Smooth muscle cell (in vitro differentiated cells): ENCODE data around the gene LAPTM5. TPM values are rescaled to one million over a fixed set of nuclear protein-coding genes. Genes with fewer than 3 reads are reported as not detected.

Experiments
- DNase-seq: peaks from one replicate; lab custom pipeline; 2025; ENCODE audit not compliant: unreplicated experiment; lab: John Stamatoyannopoulos, UW
- H2AFZ ChIP-seq: fragments of 200-600 bp; sonication (generic); 2 replicates; pipeline ENCODE4 v1.6.0; 2016; ENCODE audit warnings: antibody characterized with exemption, low read depth, mild to moderate bottlenecking
- H3F3A ChIP-seq: fragments of 200-600 bp; sonication (generic); 2 replicates; pipeline ENCODE4 v1.6.0; 2017; ENCODE audit warnings: antibody characterized with exemption, low read depth
- H3K27ac ChIP-seq: fragments of 200-600 bp; sonication (generic); 2 replicates; pipeline ENCODE4 v1.5.1; 2016; ENCODE audit warnings: low read depth, mild to moderate bottlenecking
- H3K27me3 ChIP-seq: fragments of 200-600 bp; sonication (generic); 2 replicates; pipeline ENCODE4 v1.6.1; 2016; ENCODE audit warnings: low read depth, mild to moderate bottlenecking
- H3K36me3 ChIP-seq: fragments of 200-600 bp; sonication (generic); 2 replicates; pipeline ENCODE4 v1.5.1; 2016; ENCODE audit warnings: low read depth
- H3K4me1 ChIP-seq: fragments of 200-600 bp; sonication (generic); 2 replicates; pipeline ENCODE4 v1.5.1; 2016; ENCODE audit warnings: low read depth
- H3K4me2 ChIP-seq: fragments of 200-600 bp; sonication (generic); 2 replicates; pipeline ENCODE4 v1.6.0; 2016; ENCODE audit warnings: mild to moderate bottlenecking
- H3K4me3 ChIP-seq: fragments of 200-600 bp; sonication (generic); 2 replicates; pipeline ENCODE4 v1.5.1; 2016; ENCODE audit warnings: mild to moderate bottlenecking
- H3K79me2 ChIP-seq: fragments of 200-600 bp; sonication (generic); 2 replicates; pipeline ENCODE4 v1.6.0; 2016; ENCODE audit warnings: low read depth, mild to moderate bottlenecking
- H3K9ac ChIP-seq: fragments of 200-600 bp; sonication (generic); 2 replicates; pipeline ENCODE4 v1.6.0; 2016; ENCODE audit warnings: low read depth
- H3K9me3 ChIP-seq: fragments of 200-600 bp; sonication (generic); replicated peaks from 2 replicates; pipeline ENCODE4 v1.5.1; 2016; ENCODE audit warnings: low read depth
- H4K20me1 ChIP-seq: fragments of 200-600 bp; sonication (generic); 2 replicates; pipeline ENCODE4 v1.6.0; 2016; ENCODE audit warnings: low read depth
- WGBS: methylation state at CpG from one replicate; pipeline ENCODE4 v1.1.7; 2016; ENCODE audit warnings: low lambda C conversion rate; 5-methylcytosine and 5-hydroxymethylcytosine counted together
- polyA plus RNA-seq: library from polyadenylated mRNA; unstranded; fragments of >200 nt; fragmentation: Nextera tagmentation; extraction: Ambion mirVana; gene quantifications from 2 replicates; pipeline ENCODE4 v1.2.1, GENCODE V29; 2016
- total RNA-seq: library from RNA; depleted of rRNA; stranded (reverse); fragments of >200 nt; gene quantifications from 2 replicates; pipeline ENCODE4 v1.2.3, GENCODE V29; 2014
- TF ChIP-seq, protein P1 (sequence below): fragments of 200-600 bp; sonication (generic); IDR thresholded peaks from 2 replicates; pipeline ENCODE4 v1.5.1; 2017; ENCODE audit warnings: borderline replicate concordance, mild to moderate bottlenecking, antibody characterized with exemption; ENCODE audit not compliant: insufficient read depth, poor library complexity, severe bottlenecking

Gene LAPTM5
- total and polyA plus RNA-seq, 2 experiments from 2014 or later = 0.63 to 1.4 TPM

DNA sequence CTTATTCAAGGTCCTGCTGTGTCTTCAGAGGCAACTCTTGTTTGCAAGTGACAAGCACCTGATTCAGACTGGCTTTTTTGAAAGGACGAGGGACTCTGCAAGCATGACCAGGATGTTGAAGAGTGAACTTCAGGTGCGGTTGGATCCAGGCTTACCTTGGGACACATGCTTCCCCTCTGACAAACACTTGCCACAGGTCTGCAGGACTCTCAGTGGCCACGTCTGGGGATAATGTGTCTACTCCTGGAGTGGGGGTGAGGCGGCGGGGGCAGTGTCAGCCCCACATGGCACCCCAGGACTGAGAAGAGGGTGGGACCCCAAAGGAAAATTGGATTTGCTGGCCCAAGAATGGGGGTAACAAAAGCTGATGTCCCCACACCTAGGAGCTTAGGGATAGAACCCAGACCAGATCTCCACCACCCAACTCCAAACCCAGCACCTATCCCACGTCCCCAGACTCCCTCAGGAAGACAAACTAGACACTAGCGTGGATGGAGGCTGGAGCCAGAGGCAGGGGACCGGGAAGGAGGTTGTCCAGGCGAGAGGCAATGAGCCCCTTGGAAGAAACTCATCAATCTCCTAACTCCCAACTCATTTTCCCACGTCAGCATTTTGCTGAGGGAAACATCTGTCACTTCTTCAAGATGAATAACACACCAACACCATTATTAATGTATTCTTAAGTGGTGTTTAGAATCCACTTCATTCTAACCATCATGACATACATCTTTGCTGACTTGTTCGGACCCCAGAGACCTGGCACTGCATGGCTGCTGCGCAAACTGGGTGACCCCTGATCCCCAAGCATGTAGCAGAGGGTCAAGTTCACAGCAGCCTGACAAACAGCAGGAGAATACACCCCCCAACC is 32.0 kb upstream of the LAPTM5 start:
- Histone ChIP-seq H3K27me3 (no peaks in the 10 kb centered on the region), H2AFZ (no peak overlapping the region), H3K79me2 (no peaks in the 10 kb centered on the region), H3K4me1 (no peaks in the 10 kb centered on the region), H3K27ac (no peak overlapping the region), H3K36me3 (no peaks in the 10 kb centered on the region), H3K9me3 (no peaks in the 10 kb centered on the region), H3F3A (no peaks in the 10 kb centered on the region), H3K4me2 (no peak overlapping the region), H3K4me3 (no peak overlapping the region), H4K20me1 (no peaks in the 10 kb centered on the region), H3K9ac (no peak overlapping the region)
- TF ChIP-seq, protein P1, sequence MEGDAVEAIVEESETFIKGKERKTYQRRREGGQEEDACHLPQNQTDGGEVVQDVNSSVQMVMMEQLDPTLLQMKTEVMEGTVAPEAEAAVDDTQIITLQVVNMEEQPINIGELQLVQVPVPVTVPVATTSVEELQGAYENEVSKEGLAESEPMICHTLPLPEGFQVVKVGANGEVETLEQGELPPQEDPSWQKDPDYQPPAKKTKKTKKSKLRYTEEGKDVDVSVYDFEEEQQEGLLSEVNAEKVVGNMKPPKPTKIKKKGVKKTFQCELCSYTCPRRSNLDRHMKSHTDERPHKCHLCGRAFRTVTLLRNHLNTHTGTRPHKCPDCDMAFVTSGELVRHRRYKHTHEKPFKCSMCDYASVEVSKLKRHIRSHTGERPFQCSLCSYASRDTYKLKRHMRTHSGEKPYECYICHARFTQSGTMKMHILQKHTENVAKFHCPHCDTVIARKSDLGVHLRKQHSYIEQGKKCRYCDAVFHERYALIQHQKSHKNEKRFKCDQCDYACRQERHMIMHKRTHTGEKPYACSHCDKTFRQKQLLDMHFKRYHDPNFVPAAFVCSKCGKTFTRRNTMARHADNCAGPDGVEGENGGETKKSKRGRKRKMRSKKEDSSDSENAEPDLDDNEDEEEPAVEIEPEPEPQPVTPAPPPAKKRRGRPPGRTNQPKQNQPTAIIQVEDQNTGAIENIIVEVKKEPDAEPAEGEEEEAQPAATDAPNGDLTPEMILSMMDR = no peak
- 89% methylated on average over 12 of the region's 12 CpGs for WGBS
- no peak for DNase-seq

DNA sequence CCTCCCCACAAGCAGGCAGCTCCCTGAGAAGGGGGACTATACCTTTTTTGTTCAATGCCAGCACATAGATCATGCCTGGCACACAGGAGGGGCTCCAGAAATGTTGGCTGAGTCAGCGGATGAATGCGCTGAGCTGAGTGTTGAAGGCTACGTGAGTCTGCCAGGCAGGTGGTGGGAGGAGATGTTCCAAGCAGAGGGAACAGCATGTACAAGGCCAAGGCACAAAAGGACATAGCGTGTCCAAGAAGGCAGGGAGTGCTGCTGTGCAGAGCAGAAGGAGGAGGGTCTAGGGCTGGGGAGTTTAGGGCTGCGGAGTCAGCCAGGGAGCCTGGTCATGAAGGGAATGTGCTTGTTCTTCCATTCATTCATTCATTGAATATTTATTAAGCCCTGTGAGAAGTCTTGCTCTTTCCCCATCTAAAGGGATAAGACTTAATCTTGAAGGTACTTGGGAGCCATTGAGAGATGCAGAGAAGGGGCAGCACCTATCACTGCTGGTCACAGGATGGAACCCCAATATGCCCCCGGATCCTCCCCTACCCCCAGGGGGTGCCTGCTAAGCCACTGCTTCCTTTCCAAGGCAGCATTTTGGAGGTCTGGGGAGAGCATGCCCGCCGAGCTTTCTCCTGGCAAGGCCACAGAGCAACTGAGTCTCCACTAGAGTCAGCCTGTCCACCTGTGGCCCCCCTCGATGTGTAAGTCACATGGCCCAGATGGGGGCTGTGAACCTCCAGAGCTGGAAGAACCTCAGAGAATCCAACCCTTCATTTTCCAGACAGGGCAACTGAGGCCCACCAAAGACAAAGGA is 31.2 kb upstream of the LAPTM5 start:
- Histone ChIP-seq H3K79me2 (no peaks in the 10 kb centered on the region), H3K4me2 (no peak overlapping the region), H3F3A (no peaks in the 10 kb centered on the region), H3K27me3 (no peaks in the 10 kb centered on the region), H4K20me1 (no peaks in the 10 kb centered on the region), H3K27ac (no peak overlapping the region), H3K9ac (no peak overlapping the region), H3K4me3 (no peak overlapping the region), H2AFZ (no peak overlapping the region), H3K9me3 (no peaks in the 10 kb centered on the region), H3K4me1 (no peaks in the 10 kb centered on the region), H3K36me3 (no peaks in the 10 kb centered on the region)
- DNase-seq = no peak
- WGBS = 92% methylated on average over 9 of the region's 9 CpGs
- TF ChIP-seq, protein P1 = no peak

GRCh38 chr1:30787856-30788495 is 30.4 kb upstream of the LAPTM5 start:
- WGBS = 94% methylated on average over 21 of the region's 21 CpGs
- Histone ChIP-seq H3K27ac (no peak overlapping the region), H3F3A (no peaks in the 10 kb centered on the region), H4K20me1 (no peaks in the 10 kb centered on the region), H3K4me1 (no peaks in the 10 kb centered on the region), H3K4me3 (no peak overlapping the region), H3K79me2 (no peaks in the 10 kb centered on the region), H3K36me3 (no peaks in the 10 kb centered on the region), H3K9me3 (no peaks in the 10 kb centered on the region), H3K27me3 (no peaks in the 10 kb centered on the region), H2AFZ (no peak overlapping the region), H3K9ac (no peak overlapping the region), H3K4me2 (no peak overlapping the region)
- DNase-seq = no peak
- TF ChIP-seq, protein P1 = no peak
